Lower lobe of right lung (tissue), 2 donors: ENCODE measurements around the gene DYRK1A. TPM values are rescaled to one million over a fixed set of nuclear protein-coding genes. Genes with fewer than 3 reads are reported as not detected.
A peak's percentile ranks its signal among the peaks of the same experiment; 100 is the strongest.

Experiments
- ATAC-seq, 2 donors: fragments of 200-7000 bp; cut with Tn5 transposase; one replicate each; pipeline ENCODE4 v1.9.1; 2020 to 2022; ENCODE audit warnings: mild to moderate bottlenecking in 2 of 2, moderate library complexity in 2 of 2
- DNase-seq: peaks from one replicate; pipeline ENCODE4 v3.0.0-alpha.2; 2020
- H3K27ac ChIP-seq: fragments of 200-600 bp; one replicate; pipeline ENCODE4 v1.8.0; 2022
- H3K27me3 ChIP-seq: fragments of 200-600 bp; one replicate; pipeline ENCODE4 v1.8.0; 2022; ENCODE audit warnings: low read depth
- H3K36me3 ChIP-seq: fragments of 200-600 bp; one replicate; pipeline ENCODE4 v1.8.0; 2022; ENCODE audit warnings: mild to moderate bottlenecking
- H3K4me1 ChIP-seq: fragments of 200-600 bp; one replicate; pipeline ENCODE4 v1.8.0; 2022
- H3K4me3 ChIP-seq: fragments of 200-600 bp; one replicate; pipeline ENCODE4 v1.8.0; 2022; ENCODE audit warnings: mild to moderate bottlenecking
- H3K9me3 ChIP-seq: fragments of 200-600 bp; one replicate; pipeline ENCODE4 v1.8.0; 2022
- CTCF ChIP-seq: fragments of 200-600 bp; IDR thresholded peaks from one replicate; pipeline ENCODE4 v1.8.0; 2022; ENCODE audit warnings: antibody characterized with exemption, mild to moderate bottlenecking
- intact Hi-C: fragments of 100-400 bp; cut with DNase I; formaldehyde crosslinking; loops from one replicate; pipeline ENCODE4 v1.11.0; 2022
- total RNA-seq: library from RNA; stranded (reverse); fragmentation: NEBNext Ultra II Directional; extraction: Animal tissue kit (Norgen Biotek cat#: 25700); gene quantifications from one replicate; pipeline ENCODE4 v1.2.1, GENCODE V29; 2021
- donor health status: DM: no; HTN: yes; CAD: no; lungs with severe emphysema.

DYRK1A gene
- total RNA-seq, 1 donor from 2014 or later = 67.7 TPM

- no peak overlapping the region for H3K4me3 ChIP-seq
- intact Hi-C loops = no loop called here
- H3K27ac ChIP-seq = no peak overlapping the region
- TF ChIP-seq CTCF = no peak
- no peaks in the 10 kb centered on the region for H3K27me3 ChIP-seq
- H3K36me3 ChIP-seq = no peaks in the 10 kb centered on the region
- DNase-seq (no peak), ATAC-seq (no peak)
- H3K9me3 ChIP-seq = no peaks in the 10 kb centered on the region
- peaks cover 77% of the 10 kb centered on the region for H3K4me1 ChIP-seq
Observed at GRCh38 chr21:37414292-37415253, 48.0 kb downstream of the DYRK1A start.

- Histone ChIP-seq H3K36me3 (no peaks in the 10 kb centered on the region), H3K27ac (no peak overlapping the region), H3K4me1 (peaks cover 86% of the 10 kb centered on the region), H3K4me3 (no peak overlapping the region), H3K27me3 (no peaks in the 10 kb centered on the region), H3K9me3 (no peaks in the 10 kb centered on the region)
- ATAC-seq (peak in 1 of 2 donors; percentile 28), DNase-seq (no peak)
- intact Hi-C loops = no loop called here
- no peak for TF ChIP-seq CTCF
Observed at GRCh38 chr21:37415939-37416338, 49.4 kb downstream of the DYRK1A start.

- H3K27ac ChIP-seq = no peak overlapping the region
- H3K27me3 ChIP-seq = no peaks in the 10 kb centered on the region
- H3K36me3 ChIP-seq = peaks cover 2% of the 10 kb centered on the region
- no peak for ATAC-seq
- intact Hi-C loops = no loop called here
- no peak for DNase-seq
- TF ChIP-seq CTCF = no peak
- no peaks in the 10 kb centered on the region for H3K9me3 ChIP-seq
- peaks cover 81% of the 10 kb centered on the region for H3K4me1 ChIP-seq
- no peak overlapping the region for H3K4me3 ChIP-seq
Observed at GRCh38 chr21:37416914-37417313, 50.3 kb downstream of the DYRK1A start.

GRCh38 chr21:37419228-37419906 is 52.8 kb downstream of the DYRK1A start:
- Histone ChIP-seq H3K4me1 (peaks cover 62% of the 10 kb centered on the region), H3K4me3 (no peak overlapping the region), H3K9me3 (no peaks in the 10 kb centered on the region), H3K27ac (no peak overlapping the region), H3K36me3 (peaks cover 18% of the 10 kb centered on the region), H3K27me3 (no peaks in the 10 kb centered on the region)
- no peak for ATAC-seq
- TF ChIP-seq CTCF = no peak
- no peak for DNase-seq
- intact Hi-C loops = no loop called here

- Histone ChIP-seq H3K27me3 (no peaks in the 10 kb centered on the region), H3K36me3 (peaks cover 18% of the 10 kb centered on the region), H3K4me3 (no peak overlapping the region), H3K27ac (no peak overlapping the region), H3K4me1 (peaks cover 52% of the 10 kb centered on the region), H3K9me3 (no peaks in the 10 kb centered on the region)
- no peak for ATAC-seq
- DNase-seq = no peak
- no peak for TF ChIP-seq CTCF
- intact Hi-C loops = no loop called here
Observed at GRCh38 chr21:37421306-37421705, 54.7 kb downstream of the DYRK1A start.
